ENCODE measurements around the gene FIG4. TPM values are rescaled to one million over a fixed set of nuclear protein-coding genes. Genes with fewer than 3 reads are reported as not detected.

The FIG4 gene
- total RNA-seq, 6 donors from 2014 or later: 10.4 to 30.8 (median 27.5) TPM

- no peaks in the 10 kb centered on the region for H3K9me3 ChIP-seq
- no peak overlapping the region for H3K4me3 ChIP-seq
- DNase-seq (no peak), ATAC-seq (ENCODE audit: low FRiP score in 2 of 2) (no peak)
- H3K27me3 ChIP-seq: no peaks in the 10 kb centered on the region
- 97 to 99% methylated on average over 2 of the region's 2 CpGs for WGBS, 2 donors
- TF ChIP-seq POLR2AphosphoS5 (IDR thresholded peaks at IDR 0.05) (no peak), CTCF (IDR thresholded peaks at IDR 0.05) (no peak), EP300 (IDR thresholded peaks at IDR 0.05) (no peak), POLR2A (IDR thresholded peaks at IDR 0.05) (no peak)
- peaks cover 0 to 6% (median 4%) of the 10 kb centered on the region in 4 donors for H3K4me1 ChIP-seq
- H3K27ac ChIP-seq: no peak overlapping the region
- peaks cover 0 to 13% (median 2%) of the 10 kb centered on the region in 4 donors for H3K36me3 ChIP-seq
Measured at GRCh38 chr6:109762166-109762565, 71.1 kb downstream of the FIG4 start.

- H3K36me3 ChIP-seq: peaks cover 0 to 13% (median 3%) of the 10 kb centered on the region in 4 donors
- no peak overlapping the region for H3K4me3 ChIP-seq
- ATAC-seq (ENCODE audit: low FRiP score in 2 of 2): no peak
- H3K4me1 ChIP-seq: peaks cover 0 to 6% (median 4%) of the 10 kb centered on the region in 4 donors
- no peaks in the 10 kb centered on the region for H3K27me3 ChIP-seq
- no peaks in the 10 kb centered on the region for H3K9me3 ChIP-seq
- DNase-seq: no peak
- no peak overlapping the region for H3K27ac ChIP-seq
- WGBS, 2 donors: 0 to 100% methylated on average over 1 of the region's 1 CpG
- TF ChIP-seq EP300 (IDR thresholded peaks at IDR 0.05) (no peak), CTCF (IDR thresholded peaks at IDR 0.05) (no peak), POLR2AphosphoS5 (IDR thresholded peaks at IDR 0.05) (no peak), POLR2A (IDR thresholded peaks at IDR 0.05) (no peak)
Measured at GRCh38 chr6:109762769-109763441, 71.8 kb downstream of the FIG4 start.

GRCh38 chr6:109766167-109766566, 75.1 kb downstream of the FIG4 start:
- no peak overlapping the region for H3K27ac ChIP-seq
- 90 to 93% methylated on average over 3 of the region's 3 CpGs for WGBS, 2 donors
- H3K36me3 ChIP-seq: peaks cover 0 to 24% (median 3%) of the 10 kb centered on the region in 4 donors
- H3K27me3 ChIP-seq: no peaks in the 10 kb centered on the region
- no peak for DNase-seq
- no peak overlapping the region for H3K4me3 ChIP-seq
- H3K9me3 ChIP-seq: no peaks in the 10 kb centered on the region
- no peak for TF ChIP-seq CTCF (IDR thresholded peaks at IDR 0.05)
- no peak for TF ChIP-seq POLR2A (IDR thresholded peaks at IDR 0.05)
- TF ChIP-seq POLR2AphosphoS5 (IDR thresholded peaks at IDR 0.05): no peak
- TF ChIP-seq EP300 (IDR thresholded peaks at IDR 0.05): no peak
- H3K4me1 ChIP-seq: no peaks in the 10 kb centered on the region
- no peak for ATAC-seq (ENCODE audit: low FRiP score in 2 of 2)

GRCh38 chr6:109767961-109768360, 76.9 kb downstream of the FIG4 start:
- H3K36me3 ChIP-seq: peaks cover 0 to 24% (median 2%) of the 10 kb centered on the region in 4 donors
- H3K27me3 ChIP-seq: no peaks in the 10 kb centered on the region
- ATAC-seq (ENCODE audit: low FRiP score in 2 of 2) (no peak), DNase-seq (no peak)
- H3K27ac ChIP-seq: no peak overlapping the region
- no peak for TF ChIP-seq POLR2AphosphoS5 (IDR thresholded peaks at IDR 0.05)
- no peak for TF ChIP-seq EP300 (IDR thresholded peaks at IDR 0.05)
- no peak for TF ChIP-seq CTCF (IDR thresholded peaks at IDR 0.05)
- no peak for TF ChIP-seq POLR2A (IDR thresholded peaks at IDR 0.05)
- H3K4me1 ChIP-seq: peaks cover 0 to 13% (median 2%) of the 10 kb centered on the region in 4 donors
- no peaks in the 10 kb centered on the region for H3K9me3 ChIP-seq
- no peak overlapping the region for H3K4me3 ChIP-seq
- 82 to 83% methylated on average over 3 of the region's 3 CpGs for WGBS, 2 donors

- Histone ChIP-seq H3K27me3 (no peaks in the 10 kb centered on the region), H3K9me3 (no peaks in the 10 kb centered on the region), H3K4me3 (no peak overlapping the region), H3K4me1 (peaks cover 0 to 16% (median 3%) of the 10 kb centered on the region in 4 donors), H3K36me3 (peaks cover 0 to 24% (median 1%) of the 10 kb centered on the region in 4 donors), H3K27ac (no peak overlapping the region)
- no peak for TF ChIP-seq CTCF (IDR thresholded peaks at IDR 0.05)
- no peak for TF ChIP-seq POLR2A (IDR thresholded peaks at IDR 0.05)
- no peak for TF ChIP-seq EP300 (IDR thresholded peaks at IDR 0.05)
- TF ChIP-seq POLR2AphosphoS5 (IDR thresholded peaks at IDR 0.05): no peak
- ATAC-seq (ENCODE audit: low FRiP score in 2 of 2) (no peak), DNase-seq (no peak)
- WGBS, 2 donors: 74 to 76% methylated on average over 4 to 5 of the region's 5 CpGs
Measured at GRCh38 chr6:109768485-109768884, 77.4 kb downstream of the FIG4 start.
